Sigmoid colon (tissue), 4 donors: Measurements from ENCODE around the gene ZNF33A.

Source experiments
- EP300 ChIP-seq, 4 donors: sonication (generic); formaldehyde crosslinking; IDR thresholded peaks; one replicate each; pipeline ENCODE4 v1.6.1; 2017; ENCODE audit warnings: antibody characterized with exemption in 4 of 4
- POLR2A ChIP-seq, 2 donors: fragments of 450-650 bp; IDR thresholded peaks; one replicate each; pipeline ENCODE4 v1.6.1; 2016; ENCODE audit warnings: antibody characterized with exemption in 2 of 2, mild to moderate bottlenecking in 2 of 2, moderate library complexity in 2 of 2
- POLR2AphosphoS5 ChIP-seq, 4 donors: sonication (generic); formaldehyde crosslinking; IDR thresholded peaks; one replicate each; pipeline ENCODE4 v1.6.1; 2017; ENCODE audit warnings: antibody characterized with exemption in 4 of 4
- TF ChIP-seq, protein P1 (sequence below), 4 experiments: fragments of 450-650 bp in 3 of 4; fragments of 200-600 bp in 1 of 4; IDR thresholded peaks; one replicate each; pipeline ENCODE4 v1.5.1; 2016 to 2019; ENCODE audit warnings: antibody characterized with exemption in 4 of 4, mild to moderate bottlenecking in 3 of 4, moderate library complexity in 2 of 4

DNA sequence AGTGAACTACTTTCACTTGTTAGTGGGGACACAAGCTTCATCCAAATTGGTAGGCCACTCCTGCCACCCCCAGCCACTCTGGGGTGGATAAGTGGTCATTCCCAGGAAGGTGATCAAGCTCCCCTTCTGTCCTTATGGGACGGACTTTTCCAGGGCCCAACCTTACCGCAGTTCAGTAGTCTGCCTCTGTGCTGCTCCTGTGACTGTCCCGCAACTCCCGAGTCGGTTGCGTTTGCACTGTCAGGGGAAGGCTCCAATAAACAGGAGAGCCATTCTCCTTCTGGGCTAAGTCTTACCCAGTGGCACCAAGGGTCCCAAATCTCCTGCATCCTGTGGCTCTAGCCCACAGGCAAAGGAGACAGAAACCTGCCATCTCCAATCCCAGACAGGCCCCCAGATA lies 7.4 kb upstream of the ZNF33A start:
- TF ChIP-seq, protein P1, sequence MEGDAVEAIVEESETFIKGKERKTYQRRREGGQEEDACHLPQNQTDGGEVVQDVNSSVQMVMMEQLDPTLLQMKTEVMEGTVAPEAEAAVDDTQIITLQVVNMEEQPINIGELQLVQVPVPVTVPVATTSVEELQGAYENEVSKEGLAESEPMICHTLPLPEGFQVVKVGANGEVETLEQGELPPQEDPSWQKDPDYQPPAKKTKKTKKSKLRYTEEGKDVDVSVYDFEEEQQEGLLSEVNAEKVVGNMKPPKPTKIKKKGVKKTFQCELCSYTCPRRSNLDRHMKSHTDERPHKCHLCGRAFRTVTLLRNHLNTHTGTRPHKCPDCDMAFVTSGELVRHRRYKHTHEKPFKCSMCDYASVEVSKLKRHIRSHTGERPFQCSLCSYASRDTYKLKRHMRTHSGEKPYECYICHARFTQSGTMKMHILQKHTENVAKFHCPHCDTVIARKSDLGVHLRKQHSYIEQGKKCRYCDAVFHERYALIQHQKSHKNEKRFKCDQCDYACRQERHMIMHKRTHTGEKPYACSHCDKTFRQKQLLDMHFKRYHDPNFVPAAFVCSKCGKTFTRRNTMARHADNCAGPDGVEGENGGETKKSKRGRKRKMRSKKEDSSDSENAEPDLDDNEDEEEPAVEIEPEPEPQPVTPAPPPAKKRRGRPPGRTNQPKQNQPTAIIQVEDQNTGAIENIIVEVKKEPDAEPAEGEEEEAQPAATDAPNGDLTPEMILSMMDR (IDR thresholded peaks at IDR 0.05) = no peak
- no peak for TF ChIP-seq POLR2A (IDR thresholded peaks at IDR 0.05)
- TF ChIP-seq POLR2AphosphoS5 (IDR thresholded peaks at IDR 0.05) = no peak
- no peak for TF ChIP-seq EP300 (IDR thresholded peaks at IDR 0.05)
